ENCODE results near the gene CDC42BPB. TPM values are rescaled to one million over a fixed set of nuclear protein-coding genes. Genes with fewer than 3 reads are reported as not detected.

The CDC42BPB gene
- total and polyA plus RNA-seq, 2 experiments from 2014 or later, result 13.0 to 106 TPM

- Histone ChIP-seq H3K36me3 (ENCODE audit: low read depth) (peaks cover 19% of the 10 kb centered on the region), H3K4me1 (ENCODE audit: insufficient read depth) (no peaks in the 10 kb centered on the region), H3K79me2 (ENCODE audit: insufficient read depth) (peaks cover 100% of the 10 kb centered on the region), H3K4me3 (no peak overlapping the region), H3K27ac (no peak overlapping the region), H3F3A (ENCODE audit: insufficient read depth) (no peaks in the 10 kb centered on the region), H4K20me1 (ENCODE audit: insufficient read depth) (peaks cover 27% of the 10 kb centered on the region; the same call in 1 of the 2 replicates), H3K9me3 (ENCODE audit: low read depth) (no peaks in the 10 kb centered on the region), H2AFZ (no peak overlapping the region), H3K9ac (no peak overlapping the region), H3K9me2 (ENCODE audit: insufficient read depth) (no peaks in the 10 kb centered on the region), H3K4me2 (ENCODE audit: unreplicated experiment) (no peak overlapping the region), H3K27me3 (replicated peaks; ENCODE audit: insufficient read depth) (no peaks in the 10 kb centered on the region)
- TF ChIP-seq EZH2 (IDR thresholded peaks at IDR 0.05; ENCODE audit: insufficient read depth, poor library complexity, severe bottlenecking), result no peak
- TF ChIP-seq EZH2phosphoT487 (IDR thresholded peaks at IDR 0.05; ENCODE audit: insufficient read depth, low read depth), result no peak
- no peak for DNase-seq
- 76 to 78% methylated on average over 15 of the region's 15 CpGs for WGBS, 2 experiments (ENCODE audit: low coverage in 1 of 2, low lambda C conversion rate in 2 of 2, missing lambda C conversion rate in 2 of 2)
- in situ Hi-C loops (cut with MboI), result no loop called here
Observed at GRCh38 chr14:103045371-103045869, 11.9 kb downstream of the CDC42BPB start.

DNA sequence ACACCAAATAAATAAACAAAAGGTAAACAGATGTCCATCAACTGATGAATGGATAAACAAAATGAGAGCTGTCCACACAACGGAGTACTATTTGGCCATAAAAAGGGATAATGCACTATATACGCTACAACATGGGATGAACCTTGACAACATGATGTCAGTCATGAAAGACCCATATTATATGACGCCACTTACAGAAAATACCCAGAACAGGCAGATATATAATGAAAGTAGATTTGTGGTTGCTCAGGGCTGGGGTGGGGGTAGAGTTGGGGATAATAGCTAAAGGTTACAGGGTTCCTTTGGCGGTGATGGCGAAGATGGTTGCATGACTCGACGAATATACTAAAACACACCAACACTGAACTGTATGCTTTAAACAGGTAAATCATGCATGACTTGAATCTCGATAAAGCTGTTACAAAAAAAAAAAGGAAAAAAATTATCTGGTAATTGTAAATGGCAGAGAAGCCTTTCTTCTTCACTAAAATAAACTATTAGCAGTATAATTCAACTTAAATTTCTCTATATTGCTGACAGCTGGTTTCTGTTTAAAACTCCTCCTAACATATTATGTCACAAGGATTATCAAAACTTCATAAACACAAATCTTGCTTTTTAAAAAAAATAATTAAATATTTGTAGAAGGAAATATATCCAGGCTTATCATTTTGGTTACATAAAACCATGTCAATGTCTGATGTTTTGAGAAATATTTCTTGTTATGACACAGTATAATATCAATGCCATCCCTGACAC is 13.9 kb downstream of the CDC42BPB start:
- H3K27me3 ChIP-seq (replicated peaks; ENCODE audit: insufficient read depth), result no peaks in the 10 kb centered on the region
- peaks cover 19% of the 10 kb centered on the region for H3K36me3 ChIP-seq (ENCODE audit: low read depth)
- H3K4me1 ChIP-seq (ENCODE audit: insufficient read depth), result no peaks in the 10 kb centered on the region
- H3F3A ChIP-seq (ENCODE audit: insufficient read depth), result no peaks in the 10 kb centered on the region
- in situ Hi-C loops (cut with MboI), result no loop called here
- no peak for DNase-seq
- no peak overlapping the region for H3K27ac ChIP-seq
- TF ChIP-seq EZH2phosphoT487 (IDR thresholded peaks at IDR 0.05; ENCODE audit: insufficient read depth, low read depth) (no peak), EZH2 (IDR thresholded peaks at IDR 0.05; ENCODE audit: insufficient read depth, poor library complexity, severe bottlenecking) (no peak)
- H3K9me2 ChIP-seq (ENCODE audit: insufficient read depth), result no peaks in the 10 kb centered on the region
- no peaks in the 10 kb centered on the region for H3K9me3 ChIP-seq (ENCODE audit: low read depth)
- no peak overlapping the region for H3K4me3 ChIP-seq
- WGBS, 2 experiments (ENCODE audit: low coverage in 1 of 2, low lambda C conversion rate in 2 of 2, missing lambda C conversion rate in 2 of 2), result 92 to 93% methylated on average over 8 of the region's 8 CpGs
- no peak overlapping the region for H2AFZ ChIP-seq
- H4K20me1 ChIP-seq (ENCODE audit: insufficient read depth), result peaks cover 32% of the 10 kb centered on the region; the same call in 1 of the 2 replicates
- H3K4me2 ChIP-seq (ENCODE audit: unreplicated experiment), result no peak overlapping the region
- H3K79me2 ChIP-seq (ENCODE audit: insufficient read depth), result peaks cover 100% of the 10 kb centered on the region
- H3K9ac ChIP-seq, result no peak overlapping the region

DNA sequence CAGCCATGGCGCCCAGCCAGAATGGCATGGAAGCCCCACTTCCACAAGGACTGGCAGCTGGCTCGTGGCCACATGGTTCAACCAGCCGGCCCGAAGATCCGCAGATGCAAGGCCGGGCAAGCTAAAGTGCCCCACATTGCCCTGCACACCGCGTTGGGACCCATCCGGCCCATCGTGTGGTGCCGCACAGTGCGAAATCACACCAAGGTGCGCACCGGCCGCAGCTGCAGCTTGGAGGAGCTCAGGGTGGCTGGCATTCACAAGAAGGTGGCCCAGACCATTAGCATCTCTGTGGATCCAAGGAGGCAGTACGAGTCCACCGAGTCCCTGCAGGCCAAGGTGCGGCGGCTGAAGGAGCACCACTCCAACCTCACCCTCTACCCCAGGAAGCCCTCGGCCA is 15.9 kb downstream of the CDC42BPB start:
- no peaks in the 10 kb centered on the region for H3K9me3 ChIP-seq (ENCODE audit: low read depth)
- TF ChIP-seq EZH2phosphoT487 (IDR thresholded peaks at IDR 0.05; ENCODE audit: insufficient read depth, low read depth) (no peak), EZH2 (IDR thresholded peaks at IDR 0.05; ENCODE audit: insufficient read depth, poor library complexity, severe bottlenecking) (no peak)
- DNase-seq, result no peak
- H3K79me2 ChIP-seq (ENCODE audit: insufficient read depth), result peaks cover 100% of the 10 kb centered on the region
- H3K27ac ChIP-seq, result no peak overlapping the region
- H2AFZ ChIP-seq, result no peak overlapping the region
- in situ Hi-C loops (cut with MboI), result no loop called here
- no peaks in the 10 kb centered on the region for H3K4me1 ChIP-seq (ENCODE audit: insufficient read depth)
- peaks cover 34% of the 10 kb centered on the region; the same call in 1 of the 2 replicates for H4K20me1 ChIP-seq (ENCODE audit: insufficient read depth)
- H3K27me3 ChIP-seq (replicated peaks; ENCODE audit: insufficient read depth), result no peaks in the 10 kb centered on the region
- peaks cover 19% of the 10 kb centered on the region for H3K36me3 ChIP-seq (ENCODE audit: low read depth)
- no peak overlapping the region for H3K4me2 ChIP-seq (ENCODE audit: unreplicated experiment)
- 98 to 99% methylated on average over 20 of the region's 20 CpGs for WGBS, 2 experiments (ENCODE audit: low coverage in 1 of 2, low lambda C conversion rate in 2 of 2, missing lambda C conversion rate in 2 of 2)
- no peaks in the 10 kb centered on the region for H3K9me2 ChIP-seq (ENCODE audit: insufficient read depth)
- H3K4me3 ChIP-seq, result no peak overlapping the region
- no peak overlapping the region for H3K9ac ChIP-seq
- no peaks in the 10 kb centered on the region for H3F3A ChIP-seq (ENCODE audit: insufficient read depth)

GRCh38 chr14:103033681-103034096 is 23.7 kb downstream of the CDC42BPB start:
- Histone ChIP-seq H3K9me3 (ENCODE audit: low read depth) (no peaks in the 10 kb centered on the region), H3F3A (ENCODE audit: insufficient read depth) (0 out of 2 replicates have a peak, but pooled peaks cover 15% of the 10 kb centered on the region), H3K27ac (no peak overlapping the region), H3K9me2 (ENCODE audit: insufficient read depth) (no peaks in the 10 kb centered on the region), H3K4me2 (ENCODE audit: unreplicated experiment) (no peak overlapping the region), H3K4me1 (ENCODE audit: insufficient read depth) (peaks cover 12% of the 10 kb centered on the region), H4K20me1 (ENCODE audit: insufficient read depth) (peaks cover 6% of the 10 kb centered on the region; the same call in 1 of the 2 replicates), H3K27me3 (replicated peaks; ENCODE audit: insufficient read depth) (no peaks in the 10 kb centered on the region), H3K9ac (no peak overlapping the region), H3K36me3 (ENCODE audit: low read depth) (no peaks in the 10 kb centered on the region), H3K79me2 (ENCODE audit: insufficient read depth) (peaks cover 100% of the 10 kb centered on the region), H2AFZ (no peak overlapping the region), H3K4me3 (no peak overlapping the region)
- WGBS, 2 experiments (ENCODE audit: low coverage in 1 of 2, low lambda C conversion rate in 2 of 2, missing lambda C conversion rate in 2 of 2), result 74 to 76% methylated on average over 6 of the region's 6 CpGs
- TF ChIP-seq EZH2 (IDR thresholded peaks at IDR 0.05; ENCODE audit: insufficient read depth, poor library complexity, severe bottlenecking) (no peak), EZH2phosphoT487 (IDR thresholded peaks at IDR 0.05; ENCODE audit: insufficient read depth, low read depth) (no peak)
- in situ Hi-C loops (cut with MboI), result no loop called here
- DNase-seq, result no peak

Data from GM23248 (cell line).